ENCODE data around the gene THSD4.

DNA sequence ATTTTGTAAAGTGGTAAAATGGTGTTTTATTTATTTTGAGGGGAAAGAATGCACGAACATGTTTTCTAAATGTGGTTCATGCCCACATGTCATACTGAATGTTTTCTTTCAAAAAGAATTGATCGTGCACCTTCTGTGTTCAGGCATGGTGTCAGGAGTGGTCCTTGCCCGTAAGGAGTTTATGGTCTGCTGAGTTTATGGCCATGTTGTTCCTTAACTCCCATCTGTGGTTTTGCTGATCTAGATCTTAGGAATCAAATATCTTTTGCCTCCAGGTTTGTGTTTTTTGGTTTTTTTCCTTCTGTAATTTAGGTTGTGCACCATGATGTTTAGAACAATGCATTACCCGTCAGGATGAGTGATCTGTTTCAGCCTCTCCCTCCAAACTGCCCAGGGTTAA, 390.7 kb downstream of the THSD4 start:
- TF ChIP-seq, protein P1, sequence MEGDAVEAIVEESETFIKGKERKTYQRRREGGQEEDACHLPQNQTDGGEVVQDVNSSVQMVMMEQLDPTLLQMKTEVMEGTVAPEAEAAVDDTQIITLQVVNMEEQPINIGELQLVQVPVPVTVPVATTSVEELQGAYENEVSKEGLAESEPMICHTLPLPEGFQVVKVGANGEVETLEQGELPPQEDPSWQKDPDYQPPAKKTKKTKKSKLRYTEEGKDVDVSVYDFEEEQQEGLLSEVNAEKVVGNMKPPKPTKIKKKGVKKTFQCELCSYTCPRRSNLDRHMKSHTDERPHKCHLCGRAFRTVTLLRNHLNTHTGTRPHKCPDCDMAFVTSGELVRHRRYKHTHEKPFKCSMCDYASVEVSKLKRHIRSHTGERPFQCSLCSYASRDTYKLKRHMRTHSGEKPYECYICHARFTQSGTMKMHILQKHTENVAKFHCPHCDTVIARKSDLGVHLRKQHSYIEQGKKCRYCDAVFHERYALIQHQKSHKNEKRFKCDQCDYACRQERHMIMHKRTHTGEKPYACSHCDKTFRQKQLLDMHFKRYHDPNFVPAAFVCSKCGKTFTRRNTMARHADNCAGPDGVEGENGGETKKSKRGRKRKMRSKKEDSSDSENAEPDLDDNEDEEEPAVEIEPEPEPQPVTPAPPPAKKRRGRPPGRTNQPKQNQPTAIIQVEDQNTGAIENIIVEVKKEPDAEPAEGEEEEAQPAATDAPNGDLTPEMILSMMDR (conservative IDR thresholded peaks at IDR 0.05): no peak
- TF ChIP-seq ZFX (IDR thresholded peaks at IDR 0.05): no peak

All from C4-2B (cell line).